ENCODE measurements around the gene DDX24. TPM values are rescaled to one million over a fixed set of nuclear protein-coding genes. Genes with fewer than 3 reads are reported as not detected.
A peak's percentile ranks its signal among the peaks of the same experiment; 100 is the strongest.

The DDX24 gene
- total and polyA plus RNA-seq, 3 experiments from 2014 or later, result 274 to 287 (median 283) TPM

- Mint-ChIP-seq H3K4me3 (no peak overlapping the region), H3K4me1 (peaks cover 3 to 5% (median 5%) of the 10 kb centered on the region in 3 donors), H3K27ac (peak overlapping the region in 1 of 8 donors; percentile 80), H3K9me3 (no peaks in the 10 kb centered on the region), H3K36me3 (no peaks in the 10 kb centered on the region), H3K27me3 (no peaks in the 10 kb centered on the region)
- POLR2A ChIA-PET, result interaction anchor here (0.6 to 0.7 kb wide), 2 partner anchors 147 to 816 kb away, joined by 7 to 11 read pairs; no protein-coding TSS in a partner anchor
- no peaks in the 10 kb centered on the region for H3K27me3 ChIP-seq (ENCODE audit: insufficient read depth, low read length, poor library complexity, severe bottlenecking)
- no peaks in the 10 kb centered on the region for H3K4me1 ChIP-seq (ENCODE audit: insufficient read depth, low read length)
- H3K36me3 ChIP-seq (ENCODE audit: insufficient read depth, low read length), result no peaks in the 10 kb centered on the region
- CTCF ChIA-PET, result interaction anchor here (1.3 to 5.5 kb wide), 9 partner anchors 22 to 145 kb away, joined by 4 to 64 read pairs (median 14); no protein-coding TSS in a partner anchor
- H3K27ac ChIP-seq (ENCODE audit: low read depth, low read length), result no peak overlapping the region
- H3K9me3 ChIP-seq (ENCODE audit: low read length), result no peaks in the 10 kb centered on the region
- H3K4me3 ChIP-seq (ENCODE audit: low read length), result no peak overlapping the region
- DNase-seq, result no peak
These were observed 46.1 kb downstream of the DDX24 start for GRCh38 chr14:94034886-94035285.

GRCh38 chr14:94031883-94032279, 49.1 kb downstream of the DDX24 start:
- Mint-ChIP-seq H3K27me3 (no peaks in the 10 kb centered on the region), H3K4me1 (peaks cover 15 to 17% (median 15%) of the 10 kb centered on the region in 3 donors)
- CTCF ChIA-PET, result interaction anchor here (1.3 to 1.9 kb wide), 4 partner anchors 8 to 105 kb away, joined by 3 to 6 read pairs (median 4); no protein-coding TSS in a partner anchor

GRCh38 chr14:94031161-94031882, 49.7 kb downstream of the DDX24 start:
- no peak overlapping the region for H3K4me3 Mint-ChIP-seq
- H3K36me3 ChIP-seq (ENCODE audit: insufficient read depth, low read length), result no peaks in the 10 kb centered on the region
- H3K4me1 Mint-ChIP-seq, result peaks cover 11 to 13% (median 11%) of the 10 kb centered on the region in 3 donors
- POLR2A ChIA-PET, result no interaction called here
- H3K27ac ChIP-seq (ENCODE audit: low read depth, low read length), result no peak overlapping the region
- H3K4me3 ChIP-seq (ENCODE audit: low read length), result no peak overlapping the region
- H3K27me3 ChIP-seq (ENCODE audit: insufficient read depth, low read length, poor library complexity, severe bottlenecking), result no peaks in the 10 kb centered on the region
- no peaks in the 10 kb centered on the region for H3K9me3 Mint-ChIP-seq
- H3K36me3 Mint-ChIP-seq, result no peaks in the 10 kb centered on the region
- CTCF ChIA-PET, result interaction anchor here (1.3 to 1.9 kb wide), 4 partner anchors 7 to 105 kb away, joined by 3 to 6 read pairs (median 4); no protein-coding TSS in a partner anchor
- H3K27ac Mint-ChIP-seq, result no peak overlapping the region
- H3K27me3 Mint-ChIP-seq, result no peaks in the 10 kb centered on the region
- no peak for DNase-seq
- H3K9me3 ChIP-seq (ENCODE audit: low read length), result no peaks in the 10 kb centered on the region
- no peaks in the 10 kb centered on the region for H3K4me1 ChIP-seq (ENCODE audit: insufficient read depth, low read length)

More at GRCh38 chr14:94031883-94032279, 49.1 kb downstream of the DDX24 start:
- Mint-ChIP-seq H3K36me3 (no peaks in the 10 kb centered on the region), H3K4me3 (no peak overlapping the region), H3K27ac (no peak overlapping the region), H3K9me3 (no peaks in the 10 kb centered on the region)
- no peaks in the 10 kb centered on the region for H3K9me3 ChIP-seq (ENCODE audit: low read length)
- no peak overlapping the region for H3K4me3 ChIP-seq (ENCODE audit: low read length)
- no peaks in the 10 kb centered on the region for H3K36me3 ChIP-seq (ENCODE audit: insufficient read depth, low read length)
- POLR2A ChIA-PET, result no interaction called here
- H3K27me3 ChIP-seq (ENCODE audit: insufficient read depth, low read length, poor library complexity, severe bottlenecking), result no peaks in the 10 kb centered on the region
- DNase-seq, result no peak
- H3K4me1 ChIP-seq (ENCODE audit: insufficient read depth, low read length), result no peaks in the 10 kb centered on the region
- no peak overlapping the region for H3K27ac ChIP-seq (ENCODE audit: low read depth, low read length)

GRCh38 chr14:94030571-94030970, 50.4 kb downstream of the DDX24 start:
- H3K4me3 Mint-ChIP-seq, result no peak overlapping the region
- H3K27me3 ChIP-seq (ENCODE audit: insufficient read depth, low read length, poor library complexity, severe bottlenecking), result no peaks in the 10 kb centered on the region
- no peaks in the 10 kb centered on the region for H3K9me3 Mint-ChIP-seq
- H3K4me3 ChIP-seq (ENCODE audit: low read length), result no peak overlapping the region
- H3K9me3 ChIP-seq (ENCODE audit: low read length), result no peaks in the 10 kb centered on the region
- peak overlapping the region in 1 of 8 donors; percentile 88 for H3K27ac Mint-ChIP-seq
- DNase-seq, result no peak
- H3K4me1 ChIP-seq (ENCODE audit: insufficient read depth, low read length), result peaks cover 4% of the 10 kb centered on the region
- H3K36me3 ChIP-seq (ENCODE audit: insufficient read depth, low read length), result no peaks in the 10 kb centered on the region
- H3K27me3 Mint-ChIP-seq, result no peaks in the 10 kb centered on the region
- CTCF ChIA-PET, result interaction anchor here (1.4 to 4.2 kb wide), 3 partner anchors 91 to 105 kb away, joined by 3 to 17 read pairs (median 3); no protein-coding TSS in a partner anchor
- H3K36me3 Mint-ChIP-seq, result no peaks in the 10 kb centered on the region
- peaks cover 17 to 20% (median 17%) of the 10 kb centered on the region in 3 donors for H3K4me1 Mint-ChIP-seq
- POLR2A ChIA-PET, result no interaction called here
- H3K27ac ChIP-seq (ENCODE audit: low read depth, low read length), result no peak overlapping the region

- peaks cover 5% of the 10 kb centered on the region for H3K4me1 ChIP-seq (ENCODE audit: insufficient read depth, low read length)
- Mint-ChIP-seq H3K4me1 (peaks cover 17 to 20% (median 17%) of the 10 kb centered on the region in 3 donors), H3K27me3 (no peaks in the 10 kb centered on the region), H3K4me3 (peak overlapping the region in 1 of 7 donors; percentile 80), H3K9me3 (no peaks in the 10 kb centered on the region), H3K36me3 (no peaks in the 10 kb centered on the region), H3K27ac (peak overlapping the region in 2 of 8 donors; percentile 10 to 88)
- no peaks in the 10 kb centered on the region for H3K27me3 ChIP-seq (ENCODE audit: insufficient read depth, low read length, poor library complexity, severe bottlenecking)
- H3K36me3 ChIP-seq (ENCODE audit: insufficient read depth, low read length), result no peaks in the 10 kb centered on the region
- H3K9me3 ChIP-seq (ENCODE audit: low read length), result no peaks in the 10 kb centered on the region
- CTCF ChIA-PET, result interaction anchor here (1.0 to 4.2 kb wide), 4 partner anchors 12 to 106 kb away, joined by 3 to 17 read pairs (median 3); no protein-coding TSS in a partner anchor
- no peak for DNase-seq
- H3K4me3 ChIP-seq (ENCODE audit: low read length), result no peak overlapping the region
- H3K27ac ChIP-seq (ENCODE audit: low read depth, low read length), result no peak overlapping the region
- POLR2A ChIA-PET, result no interaction called here
These were observed 51.3 kb downstream of the DDX24 start for GRCh38 chr14:94029671-94030203.

- POLR2A ChIA-PET, result no interaction called here
- H3K27ac Mint-ChIP-seq, result peak overlapping the region in 1 of 8 donors; percentile 35
- H3K27me3 Mint-ChIP-seq, result no peaks in the 10 kb centered on the region
These were observed 51.7 kb downstream of the DDX24 start for GRCh38 chr14:94029265-94029664.

GRCh38 chr14:94028450-94028826, 52.6 kb downstream of the DDX24 start:
- CTCF ChIA-PET, result interaction anchor here (1.1 to 4.3 kb wide), 6 partner anchors 8 to 108 kb away, joined by 3 to 29 read pairs (median 6); no protein-coding TSS in a partner anchor

More at GRCh38 chr14:94029265-94029664, 51.7 kb downstream of the DDX24 start:
- no peaks in the 10 kb centered on the region for H3K36me3 ChIP-seq (ENCODE audit: insufficient read depth, low read length)
- Mint-ChIP-seq H3K9me3 (no peaks in the 10 kb centered on the region), H3K4me1 (peaks cover 17 to 20% (median 17%) of the 10 kb centered on the region in 3 donors), H3K36me3 (no peaks in the 10 kb centered on the region), H3K4me3 (peak overlapping the region in 1 of 7 donors; percentile 80)
- no peaks in the 10 kb centered on the region for H3K9me3 ChIP-seq (ENCODE audit: low read length)
- H3K27ac ChIP-seq (ENCODE audit: low read depth, low read length), result no peak overlapping the region
- no peak overlapping the region for H3K4me3 ChIP-seq (ENCODE audit: low read length)
- peaks cover 5% of the 10 kb centered on the region for H3K4me1 ChIP-seq (ENCODE audit: insufficient read depth, low read length)
- H3K27me3 ChIP-seq (ENCODE audit: insufficient read depth, low read length, poor library complexity, severe bottlenecking), result no peaks in the 10 kb centered on the region
- CTCF ChIA-PET, result interaction anchor here (1.0 to 4.3 kb wide), 5 partner anchors 12 to 107 kb away, joined by 3 to 29 read pairs (median 3); no protein-coding TSS in a partner anchor
- DNase-seq, result no peak

More at GRCh38 chr14:94028450-94028826, 52.6 kb downstream of the DDX24 start:
- Mint-ChIP-seq H3K27me3 (peaks cover 0 to 3% of the 10 kb centered on the region in 2 donors), H3K4me3 (peak overlapping the region in 6 of 7 donors; percentile 29 to 80 (median 57)), H3K9me3 (no peaks in the 10 kb centered on the region), H3K27ac (peak overlapping the region in 1 of 8 donors; percentile 23), H3K4me1 (peaks cover 17 to 20% (median 17%) of the 10 kb centered on the region in 3 donors), H3K36me3 (peaks cover 0 to 1% (median 0%) of the 10 kb centered on the region in 3 donors)
- no peak overlapping the region for H3K27ac ChIP-seq (ENCODE audit: low read depth, low read length)
- DNase-seq, result no peak
- peaks cover 5% of the 10 kb centered on the region for H3K4me1 ChIP-seq (ENCODE audit: insufficient read depth, low read length)
- H3K4me3 ChIP-seq (ENCODE audit: low read length), result no peak overlapping the region
- no peaks in the 10 kb centered on the region for H3K27me3 ChIP-seq (ENCODE audit: insufficient read depth, low read length, poor library complexity, severe bottlenecking)
- no peaks in the 10 kb centered on the region for H3K36me3 ChIP-seq (ENCODE audit: insufficient read depth, low read length)
- no peaks in the 10 kb centered on the region for H3K9me3 ChIP-seq (ENCODE audit: low read length)
- POLR2A ChIA-PET, result no interaction called here

Data from CD8-positive, alpha-beta memory T cell (primary cell).